ENCODE measurements around the gene MREG.

DNA sequence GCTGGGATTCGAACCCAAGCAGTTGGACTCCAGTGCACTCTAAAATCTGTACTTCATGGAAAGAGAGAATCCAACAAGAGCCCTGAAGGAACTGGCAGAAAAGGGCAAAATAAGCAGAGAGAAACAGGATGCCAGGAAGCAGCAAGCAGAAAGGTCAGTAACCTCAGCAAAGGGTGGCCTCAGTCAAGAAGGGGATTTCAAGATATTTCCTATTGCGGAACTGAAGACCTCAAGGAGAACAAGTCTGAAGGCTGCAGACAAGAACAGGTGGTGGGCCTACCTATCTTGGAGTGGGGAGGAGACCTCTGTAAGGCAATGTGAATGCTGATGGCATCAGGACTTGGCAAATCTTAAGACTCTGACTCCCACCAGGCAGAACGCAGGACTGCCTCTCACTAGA, 20.1 kb upstream of the MREG start:
- no peak for TF ChIP-seq POLR2AphosphoS5 (IDR thresholded peaks at IDR 0.05; ENCODE audit: low read depth, low read length)
- TF ChIP-seq TAF1 (IDR thresholded peaks at IDR 0.05; ENCODE audit: borderline replicate concordance, insufficient read depth, low read length): no peak
- no peak for TF ChIP-seq REST (IDR thresholded peaks at IDR 0.05; ENCODE audit: insufficient read depth in 1 of 2, low read depth in 2 of 2, low read length in 2 of 2)
- no peak for TF ChIP-seq SIN3A (IDR thresholded peaks at IDR 0.05; ENCODE audit: borderline replicate concordance, insufficient read depth, low read length)

Measured in PFSK-1 (cell line).